NCI-H82 treated with DMSO at 0.1 percent for 48 hours (cell line): ENCODE results near the gene EGFR.

Experiments
- DNase-seq: peaks from one replicate; lab custom pipeline; 2025; ENCODE audit not compliant: unreplicated experiment; lab: John Stamatoyannopoulos, UW

EGFR gene

DNA sequence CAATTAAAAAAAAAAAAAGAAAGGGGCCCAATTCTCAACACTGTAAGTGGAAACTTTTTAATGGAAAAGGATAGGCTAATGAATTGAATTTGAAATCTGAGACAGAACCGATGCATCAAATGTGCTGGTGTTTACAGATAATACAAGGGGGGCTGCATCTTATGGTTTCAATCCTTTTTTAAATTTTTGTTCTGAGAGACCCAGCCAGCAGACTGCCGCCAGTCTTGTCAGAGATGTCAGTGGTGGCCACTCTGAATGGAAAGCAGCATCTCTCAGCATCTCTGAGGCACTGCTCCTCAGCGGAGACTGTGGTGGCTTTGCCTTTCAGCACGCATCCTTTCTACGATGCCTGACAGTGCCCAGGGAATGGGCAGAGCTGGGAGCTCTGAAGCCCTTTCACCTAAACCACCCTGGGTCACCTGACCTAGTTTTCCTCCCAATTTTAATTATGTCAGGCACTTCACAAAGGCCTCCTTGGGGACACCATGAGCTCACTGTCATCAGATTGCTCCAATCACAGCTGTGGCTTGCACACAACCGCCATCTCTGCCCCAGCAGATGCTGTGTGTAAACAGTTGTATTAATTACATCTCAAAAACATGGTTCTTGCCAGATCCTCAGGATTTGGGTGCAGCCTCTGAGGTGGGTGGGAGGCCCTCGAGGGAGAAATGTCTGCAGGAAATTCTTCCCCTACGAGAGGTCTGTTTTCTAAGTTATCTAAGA is 81.2 kb downstream of the EGFR start:
- DNase-seq: no peak

DNA sequence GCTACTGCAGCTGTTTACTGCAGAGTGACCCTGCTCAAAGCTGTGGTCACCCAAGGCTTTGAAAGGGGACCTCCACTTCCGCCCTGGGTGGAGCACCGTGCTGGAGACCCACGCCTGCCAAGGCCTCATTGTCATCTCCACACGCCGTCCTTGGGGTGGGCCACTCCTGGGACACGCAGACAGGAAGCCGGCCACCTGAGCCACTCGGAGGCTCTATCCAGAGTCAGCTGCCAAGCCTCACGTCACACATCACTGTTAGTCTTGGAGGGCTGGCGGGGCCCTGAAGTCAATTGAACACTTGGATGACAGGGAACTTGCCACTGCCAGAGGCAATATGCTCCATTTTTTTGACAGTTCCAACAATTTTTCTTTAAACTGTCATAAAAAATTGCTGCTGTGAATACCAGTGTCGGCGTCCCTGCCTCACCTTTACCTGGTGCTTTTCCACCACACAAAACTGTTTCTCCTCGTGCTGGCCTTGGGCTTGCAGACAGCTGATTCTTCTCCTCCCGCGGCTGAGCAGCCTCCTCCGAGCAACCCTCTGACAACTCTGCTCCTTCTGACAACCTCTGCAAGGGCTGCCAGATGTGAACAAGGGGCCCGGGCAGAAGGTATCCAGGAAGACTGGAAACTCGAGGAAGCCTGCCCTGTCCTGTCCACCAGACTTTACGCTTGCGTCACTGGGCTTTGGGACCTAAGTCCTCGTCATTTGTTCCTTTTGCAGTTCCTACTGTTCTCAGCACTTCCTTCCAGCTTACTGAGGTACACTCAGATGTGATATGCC is 81.9 kb downstream of the EGFR start:
- DNase-seq: no peak

DNA sequence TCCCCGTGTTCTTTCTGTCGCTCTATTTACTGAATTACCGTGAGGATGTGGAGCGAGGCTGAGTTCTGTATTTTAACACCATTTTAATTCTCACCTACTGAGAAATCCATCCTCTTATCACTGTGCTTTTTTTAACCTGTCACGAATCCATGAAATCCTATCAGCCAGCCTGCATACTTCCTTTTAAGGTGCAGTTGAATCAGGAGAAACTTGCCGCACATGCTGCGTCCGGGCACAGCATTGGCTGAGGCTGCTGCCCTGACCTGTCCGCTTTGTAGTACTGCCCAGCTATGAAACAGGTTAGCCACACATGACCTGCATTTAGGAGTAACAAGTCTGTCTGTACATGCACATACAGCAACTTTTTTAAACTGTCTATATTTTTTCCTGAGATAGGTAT is 82.5 kb downstream of the EGFR start:
- no peak for DNase-seq

DNA sequence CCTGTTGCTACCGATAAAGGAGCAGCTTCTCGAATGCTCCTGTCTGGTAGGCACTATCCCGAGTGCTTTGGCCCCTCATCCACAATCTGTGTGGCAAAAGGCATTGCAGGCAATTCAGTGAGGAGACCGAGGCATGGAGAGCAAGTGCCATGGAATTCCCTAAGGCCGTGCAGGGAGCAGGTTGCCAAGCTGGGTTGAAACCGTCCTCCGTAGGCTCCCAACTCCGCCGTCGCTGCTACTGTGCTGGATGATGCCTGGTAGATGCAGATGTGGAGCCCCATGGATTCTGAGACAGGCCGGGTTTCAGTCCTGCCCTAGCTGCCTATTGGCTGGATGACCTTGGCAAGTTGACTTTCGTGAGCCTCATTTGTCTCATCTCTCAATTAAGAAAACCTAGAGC is 85.3 kb downstream of the EGFR start:
- no peak for DNase-seq

- DNase-seq: no peak
Measured at GRCh38 chr7:55104712-55105433, 86.1 kb downstream of the EGFR start.

DNA sequence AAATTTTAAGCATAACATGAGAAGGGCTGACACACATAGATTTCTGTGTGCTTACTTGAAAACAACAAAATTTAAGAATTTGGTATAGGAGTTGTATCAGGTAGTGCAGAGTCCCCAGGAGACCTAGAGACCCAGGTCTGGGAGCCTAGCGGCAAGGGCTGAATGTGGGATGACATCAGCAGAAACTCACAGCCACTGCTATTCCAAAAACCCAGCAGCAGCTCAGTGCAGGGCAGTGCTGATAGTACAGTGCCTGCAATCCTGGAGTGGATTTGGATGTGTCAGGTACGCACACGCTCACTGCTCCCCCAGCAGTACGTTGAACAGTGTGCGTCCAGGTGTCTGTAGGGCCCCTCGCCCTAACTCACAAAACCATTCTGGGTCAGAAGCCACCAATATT is 87.1 kb downstream of the EGFR start:
- DNase-seq: no peak

GRCh38 chr7:55107946-55108345 is 89.1 kb downstream of the EGFR start:
- DNase-seq: no peak

DNA sequence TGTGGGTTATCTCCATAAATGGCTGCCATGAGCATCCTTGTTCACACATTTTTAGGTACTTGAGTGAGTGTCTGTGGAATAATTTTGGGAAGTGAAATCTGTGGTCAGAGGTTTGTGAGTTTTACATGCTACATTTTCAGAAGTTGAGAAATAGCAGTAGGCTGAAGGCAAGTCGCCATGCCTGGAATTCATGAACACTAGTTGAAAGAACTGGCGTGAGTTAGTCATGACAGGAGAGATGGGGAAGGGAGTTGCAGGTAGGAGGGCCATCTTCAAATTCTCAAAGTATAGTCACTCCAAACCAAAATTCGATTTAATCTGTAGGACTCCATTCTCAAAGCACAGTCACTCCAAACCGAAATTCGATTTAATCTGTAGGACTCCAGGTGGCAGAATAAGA is 89.6 kb downstream of the EGFR start:
- DNase-seq: no peak

- no peak for DNase-seq
Measured at GRCh38 chr7:55108818-55109217, 90.0 kb downstream of the EGFR start.

- no peak for DNase-seq
Measured at GRCh38 chr7:55109404-55110167, 90.8 kb downstream of the EGFR start.

- DNase-seq: no peak
Measured at GRCh38 chr7:55110282-55110992, 91.6 kb downstream of the EGFR start.

DNA sequence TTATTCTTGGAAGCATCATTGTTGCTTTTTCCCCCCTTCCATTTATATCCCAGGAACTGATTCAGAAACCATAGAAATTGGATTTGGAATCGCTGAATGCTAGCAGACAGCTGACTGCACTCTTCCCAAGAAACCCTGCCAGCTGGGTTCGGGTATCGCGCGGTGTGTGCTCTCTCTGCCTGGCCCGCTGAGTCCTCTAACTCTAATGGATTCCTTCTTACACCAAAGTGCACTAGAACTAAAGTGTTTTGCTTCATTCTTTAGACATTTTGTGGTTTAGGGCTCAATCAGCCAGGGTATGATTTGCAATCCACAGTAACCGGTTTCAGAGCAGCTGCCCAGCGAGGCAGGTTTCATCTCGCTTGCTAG is 92.2 kb downstream of the EGFR start:
- no peak for DNase-seq

DNA sequence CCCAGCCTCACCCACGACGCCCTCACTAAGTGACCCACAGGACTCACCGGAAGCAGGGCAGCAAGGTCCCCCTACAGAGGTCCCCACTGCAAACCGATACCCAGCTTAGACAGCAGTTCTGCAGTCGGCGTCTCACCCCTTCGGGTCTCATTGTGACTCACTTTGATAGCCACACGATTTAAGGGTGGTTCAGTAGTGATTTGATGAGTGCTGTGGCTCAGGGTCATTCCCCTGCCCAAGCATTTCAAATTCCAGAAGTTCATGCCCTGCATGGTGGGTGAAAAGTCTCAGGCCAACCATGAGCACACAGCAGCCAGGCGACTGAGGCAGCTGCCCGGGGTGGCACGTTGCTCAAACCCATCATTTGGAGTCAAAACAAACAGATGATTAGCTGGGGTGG is 93.2 kb downstream of the EGFR start:
- no peak for DNase-seq

DNA sequence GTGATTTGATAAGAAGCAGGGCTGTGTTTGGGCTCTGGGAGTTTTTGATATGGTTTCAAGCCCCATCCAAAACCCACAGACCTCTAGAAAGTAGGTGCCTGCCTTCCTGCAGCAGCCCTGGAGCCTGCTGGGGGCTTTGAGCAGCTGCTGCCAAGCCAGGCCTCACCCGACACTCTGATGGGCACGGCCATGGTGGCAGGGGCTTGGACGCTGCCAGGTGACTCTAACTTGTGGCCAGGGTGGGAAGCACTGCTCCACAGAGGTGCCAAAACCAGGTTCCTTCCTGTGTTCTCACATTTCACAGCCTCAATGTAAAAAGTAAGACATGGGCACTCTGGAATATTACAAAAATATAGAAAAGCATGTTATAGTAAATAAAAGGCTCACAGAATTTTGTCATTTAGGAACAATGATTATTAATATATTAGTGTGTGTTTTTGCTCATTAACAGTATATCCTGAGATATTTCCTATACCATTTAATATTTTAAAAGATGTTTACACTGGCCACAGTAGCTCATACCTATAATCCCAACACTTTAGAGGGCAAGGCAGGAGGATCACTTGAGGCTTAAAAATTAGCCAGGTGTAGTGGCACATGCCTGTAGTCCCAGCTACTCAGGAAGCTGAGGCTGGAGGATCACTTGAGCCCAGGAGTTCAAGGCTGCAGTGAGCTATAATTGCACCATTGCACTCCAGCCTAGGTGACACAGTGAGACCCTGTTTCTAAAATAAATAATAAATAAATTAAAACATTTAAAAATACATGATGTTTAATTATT is 95.1 kb downstream of the EGFR start:
- no peak for DNase-seq

DNA sequence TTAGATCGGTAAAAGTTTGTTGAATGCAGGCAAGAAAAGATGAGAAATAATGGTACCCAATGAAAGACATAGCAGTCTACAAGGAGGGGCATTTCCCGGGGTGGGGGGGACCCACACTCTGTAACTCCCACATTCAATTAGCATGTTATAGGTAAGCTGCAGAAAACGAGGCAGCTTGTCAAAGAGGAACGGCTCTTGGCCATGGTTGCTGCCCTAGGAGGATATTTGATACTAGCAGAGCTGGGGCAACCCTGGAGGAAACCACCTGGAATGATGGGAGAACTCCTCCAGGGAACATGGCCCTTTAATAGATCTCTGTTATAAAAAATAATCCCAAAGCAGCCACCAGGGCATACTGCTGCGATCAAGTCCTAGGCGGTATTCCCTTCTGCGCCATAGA is 98.5 kb downstream of the EGFR start:
- no peak for DNase-seq

- DNase-seq: no peak
Measured at GRCh38 chr7:55118426-55118825, 99.6 kb downstream of the EGFR start.

DNA sequence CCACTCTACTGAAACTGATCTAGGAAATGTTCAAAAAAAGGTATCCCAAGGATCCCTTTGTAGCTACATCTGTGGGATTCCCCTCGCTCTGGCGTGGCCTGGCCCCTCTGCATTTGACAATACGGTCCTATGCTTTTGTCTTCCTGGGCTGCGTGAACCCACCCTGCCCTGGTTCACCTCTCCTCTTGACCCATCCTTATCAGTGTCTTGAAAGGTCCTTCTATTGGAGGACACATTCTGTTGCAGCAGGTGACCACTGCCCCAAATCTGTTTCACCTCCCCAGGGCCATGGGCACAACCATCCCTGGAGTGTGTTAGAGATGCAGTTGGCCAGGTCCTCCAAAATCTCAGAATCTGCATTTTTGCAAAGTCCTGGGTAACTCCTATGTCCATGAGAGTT is 100.8 kb downstream of the EGFR start:
- DNase-seq: no peak

DNA sequence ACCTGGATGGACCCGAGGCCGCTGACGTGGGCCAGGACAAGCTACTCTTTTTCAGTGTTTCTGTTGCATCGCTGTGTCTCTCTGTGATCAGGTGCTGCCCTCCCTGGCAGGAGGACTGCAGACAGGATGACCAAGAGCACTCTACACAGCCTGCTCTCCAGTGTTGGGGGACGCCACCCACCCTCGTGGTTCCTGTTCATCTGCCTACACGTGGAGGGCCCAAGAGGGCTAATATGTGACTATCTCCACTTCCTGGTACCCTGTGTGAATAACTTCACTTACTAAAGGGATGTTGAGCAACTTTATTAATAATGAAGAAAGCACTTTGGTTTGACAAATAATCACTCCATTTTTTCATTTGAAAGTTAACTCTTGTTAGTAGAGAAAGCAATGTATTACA is 101.3 kb downstream of the EGFR start:
- DNase-seq: no peak

GRCh38 chr7:55120501-55121198 is 101.8 kb downstream of the EGFR start:
- DNase-seq: no peak
